Subcutaneous adipose tissue (tissue), 4 donors: ENCODE data around the gene BRSK2. TPM values are rescaled to one million over a fixed set of nuclear protein-coding genes. Genes with fewer than 3 reads are reported as not detected.

Experiments
- total RNA-seq, 4 donors: library from RNA; depleted of rRNA; stranded (reverse); fragments of >200 nt; gene quantifications; one replicate each; pipeline ENCODE4 v1.1.0, GENCODE V29; 2016
- TF ChIP-seq, protein P1 (sequence below): fragments of 450-650 bp; IDR thresholded peaks from one replicate; pipeline ENCODE4 v1.5.1; 2016; ENCODE audit warnings: low read depth, mild to moderate bottlenecking, control low read depth, antibody characterized with exemption, moderate library complexity

BRSK2 gene
- total RNA-seq, 4 donors from 2014 or later: 0.22 to 0.49 TPM; not detected in 2

DNA sequence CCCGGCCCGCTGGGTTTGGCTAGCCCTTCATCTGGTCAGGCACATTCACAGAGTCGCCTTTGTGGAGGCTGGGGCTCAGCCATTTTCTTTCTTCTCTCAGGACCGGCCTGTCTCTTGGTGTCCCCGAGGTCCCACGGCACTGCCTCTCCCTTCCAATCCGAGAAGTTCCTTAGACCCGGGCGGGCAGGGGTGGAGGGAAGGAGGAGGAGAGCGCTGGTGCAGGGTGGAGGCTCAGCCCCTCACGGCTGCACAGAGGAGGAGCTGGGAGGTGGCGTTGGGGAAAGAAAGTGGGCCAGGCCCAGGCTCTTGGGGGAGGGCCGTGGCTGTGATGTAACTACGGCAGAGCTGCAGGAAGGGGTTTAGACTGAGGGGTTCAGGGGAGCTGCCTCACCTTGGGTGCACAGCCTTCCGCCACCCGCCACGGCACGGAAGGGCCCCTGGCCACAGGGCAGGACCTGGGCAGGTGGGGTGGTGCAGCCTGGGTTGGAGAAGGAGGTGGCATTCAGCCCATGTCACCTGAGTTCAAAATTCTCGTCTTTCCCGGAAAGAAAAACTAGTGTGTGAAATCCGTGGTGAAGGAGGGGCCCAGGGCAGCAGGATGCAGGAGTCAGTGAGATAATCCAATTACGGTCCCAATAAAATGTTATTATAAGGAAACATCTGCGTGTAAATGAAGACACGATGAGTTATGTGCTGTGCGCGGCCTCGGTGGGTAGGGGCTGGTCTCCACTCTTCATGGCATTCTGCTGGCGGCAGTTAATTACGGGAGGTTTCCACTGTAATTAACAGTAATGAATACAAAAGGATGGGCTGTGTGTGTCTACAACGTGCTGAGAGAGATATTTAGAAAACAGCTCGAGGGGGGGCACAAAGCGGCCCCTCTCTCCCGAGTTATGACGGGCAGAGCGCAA lies 1.7 kb downstream of the BRSK2 start:
- TF ChIP-seq, protein P1, sequence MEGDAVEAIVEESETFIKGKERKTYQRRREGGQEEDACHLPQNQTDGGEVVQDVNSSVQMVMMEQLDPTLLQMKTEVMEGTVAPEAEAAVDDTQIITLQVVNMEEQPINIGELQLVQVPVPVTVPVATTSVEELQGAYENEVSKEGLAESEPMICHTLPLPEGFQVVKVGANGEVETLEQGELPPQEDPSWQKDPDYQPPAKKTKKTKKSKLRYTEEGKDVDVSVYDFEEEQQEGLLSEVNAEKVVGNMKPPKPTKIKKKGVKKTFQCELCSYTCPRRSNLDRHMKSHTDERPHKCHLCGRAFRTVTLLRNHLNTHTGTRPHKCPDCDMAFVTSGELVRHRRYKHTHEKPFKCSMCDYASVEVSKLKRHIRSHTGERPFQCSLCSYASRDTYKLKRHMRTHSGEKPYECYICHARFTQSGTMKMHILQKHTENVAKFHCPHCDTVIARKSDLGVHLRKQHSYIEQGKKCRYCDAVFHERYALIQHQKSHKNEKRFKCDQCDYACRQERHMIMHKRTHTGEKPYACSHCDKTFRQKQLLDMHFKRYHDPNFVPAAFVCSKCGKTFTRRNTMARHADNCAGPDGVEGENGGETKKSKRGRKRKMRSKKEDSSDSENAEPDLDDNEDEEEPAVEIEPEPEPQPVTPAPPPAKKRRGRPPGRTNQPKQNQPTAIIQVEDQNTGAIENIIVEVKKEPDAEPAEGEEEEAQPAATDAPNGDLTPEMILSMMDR: no peak

DNA sequence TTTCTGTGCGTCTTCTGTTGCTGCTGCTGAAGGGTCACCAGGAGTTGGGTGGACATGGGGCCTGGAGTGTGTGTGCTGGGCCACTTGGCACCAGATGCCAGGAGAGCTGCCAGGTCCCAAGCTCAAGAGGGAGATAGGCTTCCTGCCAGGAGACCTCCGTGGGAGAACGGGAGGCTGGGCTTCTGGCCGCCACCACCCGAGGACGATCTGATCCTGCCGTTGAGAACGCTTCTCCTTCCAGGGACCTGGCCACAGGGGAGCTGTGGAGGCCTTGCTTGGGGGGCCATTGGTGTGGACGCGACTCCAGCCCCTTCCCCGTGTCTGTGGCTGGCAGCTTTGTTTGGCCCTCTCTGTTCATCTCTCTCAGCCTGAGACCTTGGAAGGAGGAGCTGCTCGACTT lies 2.4 kb downstream of the BRSK2 start:
- TF ChIP-seq, protein P1: no peak

DNA sequence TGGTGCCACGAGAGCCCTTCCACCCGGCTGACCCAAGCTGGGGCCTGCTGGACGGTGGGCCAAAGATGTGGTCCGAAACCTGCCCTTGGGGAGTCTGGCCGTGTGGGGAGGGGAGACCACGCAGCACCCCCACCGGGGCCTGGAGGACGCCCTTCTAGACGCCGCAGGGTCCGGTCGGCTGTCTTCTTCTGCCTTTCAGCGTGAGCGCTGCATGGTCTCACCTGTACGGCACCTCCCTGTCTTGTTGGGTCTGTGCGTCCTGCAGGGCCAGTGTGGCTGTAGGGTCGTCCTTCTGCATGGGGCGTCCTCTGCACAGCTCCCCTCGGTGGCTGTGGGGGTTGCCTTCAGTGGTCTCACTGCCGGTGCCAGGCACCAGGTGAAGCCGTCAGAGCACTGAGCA lies 2.8 kb downstream of the BRSK2 start:
- TF ChIP-seq, protein P1: no peak

- TF ChIP-seq, protein P1: no peak
Measured at GRCh38 chr11:1393038-1393710, 3.4 kb downstream of the BRSK2 start.

GRCh38 chr11:1394936-1395772 lies 5.4 kb downstream of the BRSK2 start:
- TF ChIP-seq, protein P1: no peak

DNA sequence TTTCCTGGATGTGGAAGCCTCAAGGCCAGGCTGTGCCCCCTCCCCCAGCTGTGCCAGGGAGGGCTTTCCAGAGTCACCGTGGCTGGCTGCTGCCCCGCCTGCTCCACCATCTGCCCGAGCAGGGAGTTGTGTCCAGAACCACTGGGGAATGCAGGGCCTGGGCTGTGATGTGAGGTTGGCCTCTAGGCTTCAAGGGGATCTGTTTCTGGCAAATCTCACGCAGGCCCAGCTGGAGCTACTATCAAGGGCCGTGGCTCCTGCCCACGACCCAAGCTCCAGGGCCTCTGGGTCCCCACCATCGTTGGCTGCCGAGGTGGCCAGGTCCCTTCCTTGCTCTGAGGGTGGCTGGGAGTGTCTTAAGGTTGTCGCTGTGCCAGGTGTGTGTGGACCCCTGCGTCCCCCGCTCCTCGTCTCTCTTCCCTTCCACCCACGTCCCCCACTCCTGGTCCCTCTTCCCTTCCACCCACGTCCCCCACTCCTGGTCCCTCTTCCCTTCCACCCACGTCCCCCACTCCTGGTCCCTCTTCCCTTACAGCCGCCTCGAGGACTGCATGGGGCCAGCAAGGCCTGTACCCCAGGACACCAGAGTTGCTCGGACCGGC lies 6.1 kb downstream of the BRSK2 start:
- TF ChIP-seq, protein P1: no peak
